Measurements from ENCODE around the gene RHBDL3. TPM values are rescaled to one million over a fixed set of nuclear protein-coding genes. Genes with fewer than 3 reads are reported as not detected.

The RHBDL3 gene
- total RNA-seq, 1 experiment from 2014 or later: 0.24 TPM

Small RNA genes within 50 kb of the gene (microRNA-seq; reads per million reads assigned to microRNA genes)
- 2.5 reads per million for gene MIR632

Other genes with a start within 250 kb of the RHBDL3 start
- 23.0 TPM in 2 replicates for gene RHOT1, start 123.3 kb upstream of the RHBDL3 start, total RNA-seq (2022)
- 17.6 and 21.1 TPM in 2 replicates for gene C17orf75, start 76.3 kb downstream of the RHBDL3 start, total RNA-seq (2022)
- gene ZNF207, start 84.3 kb downstream of the RHBDL3 start, total RNA-seq (2022): 198 and 212 TPM in 2 replicates
- 152 and 167 TPM in 2 replicates for gene PSMD11, start 178.7 kb downstream of the RHBDL3 start, total RNA-seq (2022)
- gene CDK5R1, start 221.2 kb downstream of the RHBDL3 start, total RNA-seq (2022): 4.0 and 4.3 TPM in 2 replicates